Testis (tissue), 3 donors: Measurements from ENCODE around the gene GABARAPL2. TPM values are rescaled to one million over a fixed set of nuclear protein-coding genes. Genes with fewer than 3 reads are reported as not detected.

Experiments
- DNase-seq: peaks from one replicate; pipeline ENCODE4 v3.0.0-alpha.2; 2019
- H3K27ac ChIP-seq, 2 donors: fragments of 200-600 bp; sonication (generic); one replicate each; pipeline ENCODE4 v1.5.1; 2019
- H3K27me3 ChIP-seq: fragments of 200-600 bp; sonication (generic); one replicate; pipeline ENCODE4 v1.5.1; 2019
- H3K36me3 ChIP-seq: fragments of 200-600 bp; sonication (generic); one replicate; pipeline ENCODE4 v1.5.1; 2017; ENCODE audit warnings: low read depth; ENCODE audit errors: missing control alignments
- H3K4me1 ChIP-seq: fragments of 200-600 bp; sonication (generic); one replicate; pipeline ENCODE4 v1.5.1; 2019
- H3K4me3 ChIP-seq, 2 donors: fragments of 200-600 bp; sonication (generic); one replicate each; pipeline ENCODE4 v1.5.1; 2017 to 2019
- H3K9me3 ChIP-seq: fragments of 200-600 bp; sonication (generic); one replicate; pipeline ENCODE4 v1.5.1; 2017
- POLR2A ChIP-seq: fragments of 450-650 bp; IDR thresholded peaks from one replicate; pipeline ENCODE4 v1.6.1; 2017; ENCODE audit warnings: antibody characterized with exemption, mild to moderate bottlenecking, moderate library complexity
- WGBS, 2 donors: methylation state at CpG; one replicate each; pipeline ENCODE4 v1.1.5; 2018; 5-methylcytosine and 5-hydroxymethylcytosine counted together
- intact Hi-C: fragments of 100-400 bp; cut with DNase I; formaldehyde crosslinking; loops from one replicate; pipeline ENCODE4 v1.15.1; 2023; ENCODE audit warnings: low total_unique reads
- polyA plus RNA-seq: library from polyadenylated mRNA; stranded (reverse); fragments of 350-450 nt; fragmentation: Illumina TruSeq; extraction: RNeasy Lipid Tissue Mini Kit (QIAGEN cat#74804); gene quantifications from one replicate; pipeline ENCODE4 v1.2.3, GENCODE V29; 2014; ENCODE audit warnings: low read depth, low replicate concordance; ENCODE audit not compliant: insufficient read depth
- total RNA-seq, 2 donors: library from RNA; depleted of rRNA; stranded (reverse); fragments of >200 nt; gene quantifications; one replicate each; pipeline ENCODE4 v1.2.3, GENCODE V29; 2016
- TF ChIP-seq, protein P1 (sequence below), 3 experiments: fragments of 450-650 bp in 2 of 3; fragments of 200-600 bp in 1 of 3; sonication (generic) in 1 of 3; IDR thresholded peaks; one replicate each; pipeline ENCODE4 v1.5.1; 2016 to 2019; ENCODE audit warnings: antibody characterized with exemption in 3 of 3, mild to moderate bottlenecking in 2 of 3, moderate library complexity in 1 of 3

Gene GABARAPL2
- total and polyA plus RNA-seq, 3 donors from 2014 or later = 113 to 157 (median 122) TPM

DNA sequence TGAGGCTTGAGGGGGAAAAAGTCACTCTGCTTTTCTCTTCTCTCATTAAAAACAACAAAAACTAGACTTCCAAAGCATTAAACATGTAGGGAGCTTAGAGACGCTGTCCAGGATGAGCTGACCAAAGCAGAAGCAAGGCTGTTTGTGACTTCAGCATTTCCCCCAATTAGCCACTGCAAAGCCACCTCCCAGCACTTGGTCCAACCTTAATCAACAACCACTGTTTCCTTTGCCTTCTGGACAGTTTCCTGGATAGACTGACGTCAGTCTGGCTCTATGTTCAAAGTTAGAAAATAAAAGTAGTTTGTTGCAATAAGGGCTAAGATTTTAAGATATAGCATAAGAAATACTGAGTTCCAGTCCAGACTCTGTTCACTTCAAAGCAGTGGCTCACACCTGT, 13.2 kb upstream of the GABARAPL2 start:
- 68 to 73% methylated on average over 2 of the region's 2 CpGs for WGBS, 2 donors
- no peaks in the 10 kb centered on the region for H3K36me3 ChIP-seq
- no peaks in the 10 kb centered on the region for H3K9me3 ChIP-seq
- peaks cover 5% of the 10 kb centered on the region for H3K4me1 ChIP-seq
- TF ChIP-seq, protein P1, sequence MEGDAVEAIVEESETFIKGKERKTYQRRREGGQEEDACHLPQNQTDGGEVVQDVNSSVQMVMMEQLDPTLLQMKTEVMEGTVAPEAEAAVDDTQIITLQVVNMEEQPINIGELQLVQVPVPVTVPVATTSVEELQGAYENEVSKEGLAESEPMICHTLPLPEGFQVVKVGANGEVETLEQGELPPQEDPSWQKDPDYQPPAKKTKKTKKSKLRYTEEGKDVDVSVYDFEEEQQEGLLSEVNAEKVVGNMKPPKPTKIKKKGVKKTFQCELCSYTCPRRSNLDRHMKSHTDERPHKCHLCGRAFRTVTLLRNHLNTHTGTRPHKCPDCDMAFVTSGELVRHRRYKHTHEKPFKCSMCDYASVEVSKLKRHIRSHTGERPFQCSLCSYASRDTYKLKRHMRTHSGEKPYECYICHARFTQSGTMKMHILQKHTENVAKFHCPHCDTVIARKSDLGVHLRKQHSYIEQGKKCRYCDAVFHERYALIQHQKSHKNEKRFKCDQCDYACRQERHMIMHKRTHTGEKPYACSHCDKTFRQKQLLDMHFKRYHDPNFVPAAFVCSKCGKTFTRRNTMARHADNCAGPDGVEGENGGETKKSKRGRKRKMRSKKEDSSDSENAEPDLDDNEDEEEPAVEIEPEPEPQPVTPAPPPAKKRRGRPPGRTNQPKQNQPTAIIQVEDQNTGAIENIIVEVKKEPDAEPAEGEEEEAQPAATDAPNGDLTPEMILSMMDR (IDR thresholded peaks at IDR 0.05) = no peak
- H3K27me3 ChIP-seq = no peaks in the 10 kb centered on the region
- intact Hi-C loops = no loop called here
- H3K27ac ChIP-seq = peak overlapping the region in 1 of 2 donors; percentile 27
- no peak for DNase-seq
- no peak overlapping the region for H3K4me3 ChIP-seq

DNA sequence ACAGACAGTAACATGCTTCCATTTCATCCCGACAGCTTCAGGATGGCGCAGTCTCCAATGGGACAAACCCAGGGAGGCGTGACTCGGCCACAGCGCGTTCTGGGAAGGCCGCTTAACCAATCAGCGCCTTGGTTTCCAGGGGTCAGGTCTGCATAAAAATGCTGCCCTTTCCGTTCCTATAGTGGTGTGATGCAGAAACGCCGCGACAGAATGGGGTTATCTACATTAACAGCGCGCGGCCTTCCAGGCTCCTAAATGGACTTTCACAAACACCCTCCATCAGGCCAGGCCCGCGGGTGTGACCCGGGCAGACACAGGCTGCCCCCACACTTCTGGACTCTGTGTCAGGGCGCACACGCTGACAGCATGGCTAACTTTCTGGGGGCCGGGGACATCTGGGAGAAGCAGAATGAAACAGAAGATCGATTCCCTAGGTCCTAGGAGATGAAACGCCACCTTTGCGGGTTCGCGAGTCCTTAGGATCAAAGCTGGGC, 10.9 kb upstream of the GABARAPL2 start:
- no peaks in the 10 kb centered on the region for H3K9me3 ChIP-seq
- intact Hi-C loops = no loop called here
- peak overlapping the region; percentile 75 to 89 for H3K4me3 ChIP-seq
- H3K4me1 ChIP-seq = peaks cover 12% of the 10 kb centered on the region
- 2% methylated on average over 26 of the region's 26 CpGs for WGBS, 2 donors
- H3K27ac ChIP-seq = peak overlapping the region; percentile 59 to 90
- H3K27me3 ChIP-seq = no peaks in the 10 kb centered on the region
- peak; percentile 94 for DNase-seq
- TF ChIP-seq, protein P1 (IDR thresholded peaks at IDR 0.05) = no peak
- TF ChIP-seq POLR2A = no peak
- H3K36me3 ChIP-seq = no peaks in the 10 kb centered on the region

DNA sequence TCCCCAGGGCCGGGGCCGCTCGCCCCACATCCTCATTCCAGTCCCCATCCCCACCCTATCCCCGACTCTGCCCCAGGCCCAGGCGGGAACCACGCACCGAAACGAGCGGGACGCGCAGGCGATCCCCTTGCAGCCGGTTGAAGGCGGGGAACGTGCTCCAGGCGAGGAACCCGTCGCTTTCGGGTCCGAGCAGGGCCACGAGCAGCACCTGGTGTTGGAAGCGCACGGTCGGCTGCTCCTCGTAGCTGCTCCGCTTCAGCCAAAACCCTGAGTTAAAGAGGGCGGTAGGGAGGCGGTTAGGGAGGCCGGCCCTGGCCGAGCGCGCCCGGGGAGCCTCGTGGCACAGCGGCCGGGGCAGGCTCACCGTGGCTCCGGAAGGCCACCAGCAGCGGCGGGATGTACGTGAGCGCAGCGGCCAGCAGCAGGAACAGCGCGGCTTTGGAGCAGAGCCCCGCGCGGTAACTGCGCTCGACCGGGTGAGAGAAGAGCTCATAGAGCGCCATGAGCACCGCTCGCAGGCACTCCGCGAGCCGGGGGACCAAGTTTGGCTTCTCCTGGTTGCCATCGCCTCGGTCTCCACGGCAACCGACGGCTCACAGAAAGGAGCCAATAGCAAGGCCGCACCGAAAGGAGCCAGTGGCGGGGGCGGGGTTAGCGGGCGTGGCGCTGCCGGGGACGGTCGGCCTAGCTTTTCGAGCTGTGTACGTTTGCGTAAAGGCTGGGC, 10.3 kb upstream of the GABARAPL2 start, which contains the start of gene TMEM231:
Gene TMEM231, minus strand, starts transcription at position 546 of the 724 bp plus-strand sequence. Its CDS starts 43 bp downstream, at position 503.
- TF ChIP-seq POLR2A = no peak
- TF ChIP-seq, protein P1 (IDR thresholded peaks at IDR 0.05) = peak in 1 of 3 experiments; percentile 3

DNA sequence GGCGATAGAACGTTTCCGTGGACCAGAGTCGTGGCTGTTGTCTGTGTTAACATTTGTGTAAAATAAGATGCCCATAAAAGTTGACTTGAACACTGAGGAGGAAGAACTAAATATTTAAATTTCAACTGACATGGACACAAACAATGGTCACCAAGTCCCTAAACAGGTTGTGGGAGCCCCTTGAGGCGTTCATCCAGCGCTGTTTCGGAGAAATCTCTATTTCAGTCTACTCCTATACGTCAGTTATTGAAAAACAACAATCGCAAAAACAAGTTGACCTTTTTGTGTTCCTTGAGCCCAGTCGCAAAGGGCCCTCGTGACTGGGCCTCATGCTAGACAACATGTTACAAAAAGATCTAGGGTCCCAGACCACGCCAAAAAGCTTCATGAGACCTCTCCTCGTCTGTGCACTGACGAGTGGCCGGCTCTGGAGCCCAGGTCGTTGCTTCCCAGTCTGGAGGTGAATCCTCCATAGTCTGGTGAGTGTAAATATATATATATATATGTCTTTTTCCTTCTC, 9.7 kb upstream of the GABARAPL2 start:
- 29 to 31% methylated on average over 16 of the region's 16 CpGs for WGBS, 2 donors
- DNase-seq = peak; percentile 32
- H3K4me1 ChIP-seq = peaks cover 12% of the 10 kb centered on the region
- H3K9me3 ChIP-seq = no peaks in the 10 kb centered on the region
- peak overlapping the region; percentile 75 to 89 for H3K4me3 ChIP-seq
- no peak for TF ChIP-seq POLR2A
- TF ChIP-seq, protein P1 (IDR thresholded peaks at IDR 0.05) = no peak
- H3K36me3 ChIP-seq = no peaks in the 10 kb centered on the region
- H3K27ac ChIP-seq = peak overlapping the region; percentile 59 to 90
- intact Hi-C loops = no loop called here
- H3K27me3 ChIP-seq = no peaks in the 10 kb centered on the region

More for the DNA sequence above, 10.3 kb upstream of the GABARAPL2 start, which contains the start of gene TMEM231:
- 0% methylated on average over 6 to 38 of the region's 75 CpGs for WGBS, 2 donors
- peaks cover 12% of the 10 kb centered on the region for H3K4me1 ChIP-seq
- no peaks in the 10 kb centered on the region for H3K36me3 ChIP-seq
- no peaks in the 10 kb centered on the region for H3K9me3 ChIP-seq
- H3K27ac ChIP-seq = peak within 1 kb of the TSS; percentile 59 to 90
- H3K27me3 ChIP-seq = no peaks in the 10 kb centered on the region
- DNase-seq = peak; percentile 99
- intact Hi-C loops = no loop called here
- H3K4me3 ChIP-seq = peak within 1 kb of the TSS; percentile 75 to 89
